ENCODE measurements around the gene PKHD1. TPM values are rescaled to one million over a fixed set of nuclear protein-coding genes. Genes with fewer than 3 reads are reported as not detected.

Gene PKHD1
- total RNA-seq, 1 donor from 2014 or later: 0.02 TPM

GRCh38 chr6:51844336-51844735 lies 243.1 kb downstream of the PKHD1 start:
- no peak for TF ChIP-seq CTCF (IDR thresholded peaks at IDR 0.05; ENCODE audit: unreplicated experiment)
- DNase-seq (ENCODE audit: low spot score in 2 of 2, unreplicated experiment in 2 of 2): no peak
- Mint-ChIP-seq H3K9me3 (peaks cover 4% of the 10 kb centered on the region), H3K4me3 (no peak overlapping the region), H3K27me3 (ENCODE audit: low read depth) (no peaks in the 10 kb centered on the region), H3K4me1 (peaks cover 2% of the 10 kb centered on the region), H3K36me3 (no peaks in the 10 kb centered on the region), H3K27ac (no peak overlapping the region)

- H3K9me3 Mint-ChIP-seq: peaks cover 2% of the 10 kb centered on the region
- H3K4me3 Mint-ChIP-seq: no peak overlapping the region
- no peak for TF ChIP-seq CTCF (IDR thresholded peaks at IDR 0.05; ENCODE audit: unreplicated experiment)
- no peak for DNase-seq (ENCODE audit: low spot score in 2 of 2, unreplicated experiment in 2 of 2)
- no peaks in the 10 kb centered on the region for H3K36me3 Mint-ChIP-seq
- H3K4me1 Mint-ChIP-seq: peaks cover 2% of the 10 kb centered on the region
- H3K27ac Mint-ChIP-seq: no peak overlapping the region
- H3K27me3 Mint-ChIP-seq (ENCODE audit: low read depth): no peaks in the 10 kb centered on the region
These were observed 243.9 kb downstream of the PKHD1 start for GRCh38 chr6:51843456-51844056.

GRCh38 chr6:51842804-51843378 lies 244.5 kb downstream of the PKHD1 start:
- no peak for TF ChIP-seq CTCF (IDR thresholded peaks at IDR 0.05; ENCODE audit: unreplicated experiment)
- no peak overlapping the region for H3K27ac Mint-ChIP-seq
- H3K4me3 Mint-ChIP-seq: no peak overlapping the region
- DNase-seq (ENCODE audit: low spot score in 2 of 2, unreplicated experiment in 2 of 2): no peak
- H3K36me3 Mint-ChIP-seq: no peaks in the 10 kb centered on the region
- no peaks in the 10 kb centered on the region for H3K9me3 Mint-ChIP-seq
- peaks cover 2% of the 10 kb centered on the region for H3K4me1 Mint-ChIP-seq
- no peaks in the 10 kb centered on the region for H3K27me3 Mint-ChIP-seq (ENCODE audit: low read depth)

GRCh38 chr6:51842061-51842803 lies 245.2 kb downstream of the PKHD1 start:
- no peaks in the 10 kb centered on the region for H3K9me3 Mint-ChIP-seq
- no peaks in the 10 kb centered on the region for H3K27me3 Mint-ChIP-seq (ENCODE audit: low read depth)
- TF ChIP-seq CTCF (IDR thresholded peaks at IDR 0.05; ENCODE audit: unreplicated experiment): no peak
- H3K36me3 Mint-ChIP-seq: no peaks in the 10 kb centered on the region
- no peak overlapping the region for H3K27ac Mint-ChIP-seq
- no peak for DNase-seq (ENCODE audit: low spot score in 2 of 2, unreplicated experiment in 2 of 2)
- H3K4me3 Mint-ChIP-seq: no peak overlapping the region
- peaks cover 2% of the 10 kb centered on the region for H3K4me1 Mint-ChIP-seq

- no peak overlapping the region for H3K27ac Mint-ChIP-seq
- H3K27me3 Mint-ChIP-seq (ENCODE audit: low read depth): no peaks in the 10 kb centered on the region
- TF ChIP-seq CTCF (IDR thresholded peaks at IDR 0.05; ENCODE audit: unreplicated experiment): no peak
- no peaks in the 10 kb centered on the region for H3K9me3 Mint-ChIP-seq
- no peak overlapping the region for H3K4me3 Mint-ChIP-seq
- DNase-seq (ENCODE audit: low spot score in 2 of 2, unreplicated experiment in 2 of 2): no peak
- H3K36me3 Mint-ChIP-seq: no peaks in the 10 kb centered on the region
- H3K4me1 Mint-ChIP-seq: peaks cover 2% of the 10 kb centered on the region
These were observed 245.8 kb downstream of the PKHD1 start for GRCh38 chr6:51841626-51842025.
